CD14-positive monocyte (primary cell): Measurements from ENCODE around the gene MAB21L4. TPM values are rescaled to one million over a fixed set of nuclear protein-coding genes. Genes with fewer than 3 reads are reported as not detected.

Source experiments
- DNase-seq, 3 donors: peaks; one replicate each; pipeline ENCODE4 v3.0.0-alpha.2; 2011 to 2022
- H2AFZ ChIP-seq: 2 replicates; pipeline ENCODE4 v1.6.0; 2012; ENCODE audit warnings: mild to moderate bottlenecking, low read depth, low read length, inconsistent platforms; ENCODE audit not compliant: insufficient read depth, poor library complexity, severe bottlenecking
- H3K27ac ChIP-seq, 2 donors: 1 replicate in 1 of 2; 2 replicates in 1 of 2; pipeline ENCODE4 v1.5.1; 2012 to 2013; ENCODE audit warnings: low read length in 2 of 2, control low read depth in 1 of 2, inconsistent platforms in 1 of 2, low read depth in 1 of 2, mild to moderate bottlenecking in 1 of 2
- H3K27me3 ChIP-seq, 2 donors: one replicate each; pipeline versions ENCODE4 v1.6.0 to v1.6.1; 2011 to 2013; ENCODE audit warnings: low read length in 2 of 2; ENCODE audit not compliant: control insufficient read depth in 2 of 2, insufficient read depth in 2 of 2
- H3K36me3 ChIP-seq, 2 donors: replicated peaks in 1 of 2; 1 replicate in 1 of 2; 2 replicates in 1 of 2; pipeline versions ENCODE4 v1.5.1 to v1.6.1; 2012 to 2013; ENCODE audit warnings: low read length in 2 of 2, control low read depth in 1 of 2, inconsistent platforms in 1 of 2, mild to moderate bottlenecking in 1 of 2; ENCODE audit not compliant: insufficient read depth in 2 of 2, control insufficient read depth in 1 of 2
- H3K4me1 ChIP-seq, 2 donors: 1 replicate in 1 of 2; 2 replicates in 1 of 2; pipeline versions ENCODE4 v1.5.1 to v1.6.1; 2012 to 2013; ENCODE audit warnings: low read length in 2 of 2, control low read depth in 1 of 2, inconsistent platforms in 1 of 2, mild to moderate bottlenecking in 1 of 2, moderate library complexity in 1 of 2; ENCODE audit not compliant: insufficient read depth in 2 of 2, control insufficient read depth in 1 of 2
- H3K4me2 ChIP-seq: replicated peaks from 2 replicates; pipeline ENCODE3; 2012; ENCODE audit warnings: low read length, moderate library complexity, mild to moderate bottlenecking; ENCODE audit not compliant: poor library complexity, severe bottlenecking; ENCODE audit errors: extremely low read depth
- H3K4me3 ChIP-seq, 3 experiments: fragments of 200-600 bp in 1 of 3; sonication (generic) in 1 of 3; replicated peaks in 1 of 3; 1 replicate in 2 of 3; 2 replicates in 1 of 3; pipeline ENCODE4 v1.5.1; 2011 to 2013; ENCODE audit warnings: low read length in 3 of 3, mild to moderate bottlenecking in 3 of 3, control low read depth in 2 of 3, low read depth in 2 of 3, inconsistent platforms in 1 of 3, moderate library complexity in 1 of 3
- H3K79me2 ChIP-seq: 2 replicates; pipeline ENCODE4 v1.6.0; 2012; ENCODE audit warnings: mild to moderate bottlenecking, control low read depth, inconsistent platforms, low read length, moderate library complexity; ENCODE audit not compliant: insufficient read depth
- H3K9ac ChIP-seq: 2 replicates; pipeline ENCODE4 v1.6.0; 2017; ENCODE audit warnings: low read length, mild to moderate bottlenecking; ENCODE audit not compliant: insufficient read depth, poor library complexity, severe bottlenecking
- H3K9me3 ChIP-seq, 2 donors: replicated peaks in 1 of 2; 1 replicate in 1 of 2; 2 replicates in 1 of 2; pipeline versions ENCODE4 v1.5.1 to v1.6.1; 2012 to 2013; ENCODE audit warnings: low read length in 2 of 2, control low read depth in 1 of 2; ENCODE audit not compliant: control insufficient read depth in 1 of 2, insufficient read depth in 1 of 2
- H4K20me1 ChIP-seq: 2 replicates; pipeline ENCODE4 v1.6.0; 2012; ENCODE audit warnings: mild to moderate bottlenecking, low read length, control low read depth, moderate library complexity; ENCODE audit not compliant: insufficient read depth
- H3K27ac Mint-ChIP-seq, 7 donors: one replicate each; pipeline ENCODE4 v1.8.0; 2020; ENCODE audit warnings: mild to moderate bottlenecking in 7 of 7, mixed read lengths in 7 of 7, moderate library complexity in 6 of 7, inconsistent platforms in 2 of 7
- H3K27me3 Mint-ChIP-seq, 3 donors: one replicate each; pipeline ENCODE4 v1.8.0; 2021 to 2022; ENCODE audit warnings: low read depth in 3 of 3, mild to moderate bottlenecking in 3 of 3, mixed read lengths in 3 of 3, moderate library complexity in 3 of 3, inconsistent platforms in 1 of 3
- H3K36me3 Mint-ChIP-seq, 2 donors: one replicate each; pipeline ENCODE4 v1.8.0; 2020; ENCODE audit warnings: mixed read lengths in 2 of 2, inconsistent platforms in 1 of 2, mild to moderate bottlenecking in 1 of 2
- H3K4me1 Mint-ChIP-seq: one replicate; pipeline ENCODE4 v1.8.0; 2020; ENCODE audit warnings: mild to moderate bottlenecking, mixed read lengths
- H3K4me3 Mint-ChIP-seq, 2 donors: one replicate each; pipeline ENCODE4 v1.8.0; 2020; ENCODE audit warnings: mild to moderate bottlenecking in 2 of 2, mixed read lengths in 2 of 2, moderate library complexity in 1 of 2
- H3K9me3 Mint-ChIP-seq, 7 donors: one replicate each; pipeline ENCODE4 v1.8.0; 2020 to 2022; ENCODE audit warnings: mixed read lengths in 7 of 7, mild to moderate bottlenecking in 6 of 7, moderate library complexity in 6 of 7, inconsistent platforms in 2 of 7
- WGBS: methylation state at CpG from one replicate; pipeline ENCODE4 v1.1.5; 2013; ENCODE audit warnings: missing lambda C conversion rate; ENCODE audit not compliant: insufficient coverage; 5-methylcytosine and 5-hydroxymethylcytosine counted together
- intact Hi-C, 2 donors: fragments of 100-400 bp; cut with micrococcal nuclease; formaldehyde crosslinking; loops; one replicate each; pipeline versions ENCODE4 v1.15.0 to v1.15.1; 2023
- polyA plus RNA-seq, 3 donors: library from polyadenylated mRNA; depleted of rRNA in 1 of 3; unstranded in 2 of 3; stranded (reverse) in 1 of 3; fragments of 300-500 nt in 2 of 3; fragments of >200 nt in 1 of 3; fragmentation: Illumina TruSeq in 2 of 3; gene quantifications; 1 replicate in 2 of 3; 2 replicates in 1 of 3; pipeline ENCODE4 v1.2.3, GENCODE V29; 2012 to 2021
- TF ChIP-seq, protein P1 (sequence below): fragments of 200-600 bp; IDR thresholded peaks from one replicate; pipeline ENCODE4 v1.8.0; 2022; ENCODE audit warnings: antibody characterized with exemption, mild to moderate bottlenecking

Gene MAB21L4
- polyA plus RNA-seq, 3 donors: not detected

GRCh38 chr2:240935103-240935876, 39.3 kb upstream of the MAB21L4 start:
- H3K27me3 Mint-ChIP-seq: peaks cover 3 to 9% (median 5%) of the 10 kb centered on the region in 3 donors
- 97% methylated on average over 25 of the region's 25 CpGs for WGBS

DNA sequence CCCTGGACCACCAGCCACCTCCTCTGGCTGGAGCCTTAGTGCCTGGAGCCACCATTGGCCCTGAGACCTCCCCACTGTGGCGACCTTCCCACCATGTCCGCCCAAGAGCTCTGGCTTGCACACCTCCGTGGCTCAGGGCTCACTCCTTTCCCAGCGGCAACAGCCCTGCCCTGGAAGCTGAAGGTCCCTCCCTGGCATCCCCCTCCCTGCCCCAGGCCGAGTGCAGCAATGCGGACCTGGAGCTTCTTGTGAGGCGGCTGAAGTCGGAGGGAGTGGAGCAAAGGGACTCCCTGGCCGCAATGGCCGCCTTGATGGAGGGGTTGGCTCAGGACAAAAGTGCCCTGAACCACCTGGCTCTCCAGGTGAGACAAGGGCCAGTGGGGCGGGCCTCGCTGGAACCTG, 38.7 kb upstream of the MAB21L4 start:
- TF ChIP-seq, protein P1, sequence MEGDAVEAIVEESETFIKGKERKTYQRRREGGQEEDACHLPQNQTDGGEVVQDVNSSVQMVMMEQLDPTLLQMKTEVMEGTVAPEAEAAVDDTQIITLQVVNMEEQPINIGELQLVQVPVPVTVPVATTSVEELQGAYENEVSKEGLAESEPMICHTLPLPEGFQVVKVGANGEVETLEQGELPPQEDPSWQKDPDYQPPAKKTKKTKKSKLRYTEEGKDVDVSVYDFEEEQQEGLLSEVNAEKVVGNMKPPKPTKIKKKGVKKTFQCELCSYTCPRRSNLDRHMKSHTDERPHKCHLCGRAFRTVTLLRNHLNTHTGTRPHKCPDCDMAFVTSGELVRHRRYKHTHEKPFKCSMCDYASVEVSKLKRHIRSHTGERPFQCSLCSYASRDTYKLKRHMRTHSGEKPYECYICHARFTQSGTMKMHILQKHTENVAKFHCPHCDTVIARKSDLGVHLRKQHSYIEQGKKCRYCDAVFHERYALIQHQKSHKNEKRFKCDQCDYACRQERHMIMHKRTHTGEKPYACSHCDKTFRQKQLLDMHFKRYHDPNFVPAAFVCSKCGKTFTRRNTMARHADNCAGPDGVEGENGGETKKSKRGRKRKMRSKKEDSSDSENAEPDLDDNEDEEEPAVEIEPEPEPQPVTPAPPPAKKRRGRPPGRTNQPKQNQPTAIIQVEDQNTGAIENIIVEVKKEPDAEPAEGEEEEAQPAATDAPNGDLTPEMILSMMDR: no peak
- Mint-ChIP-seq H3K4me1 (no peaks in the 10 kb centered on the region), H3K9me3 (peaks cover 0 to 11% (median 4%) of the 10 kb centered on the region in 7 donors), H3K36me3 (no peaks in the 10 kb centered on the region), H3K27ac (no peak overlapping the region), H3K4me3 (no peak overlapping the region), H3K27me3 (peaks cover 3 to 6% (median 5%) of the 10 kb centered on the region in 3 donors)
- Histone ChIP-seq H3K27me3 (no peaks in the 10 kb centered on the region), H3K9me3 (no peaks in the 10 kb centered on the region), H3K27ac (no peak overlapping the region), H2AFZ (no peak overlapping the region), H3K4me2 (no peak overlapping the region), H3K79me2 (no peaks in the 10 kb centered on the region), H3K9ac (no peak overlapping the region), H3K36me3 (no peaks in the 10 kb centered on the region), H3K4me1 (no peaks in the 10 kb centered on the region), H3K4me3 (no peak overlapping the region), H4K20me1 (no peaks in the 10 kb centered on the region)
- no peak for DNase-seq
- WGBS: 96% methylated on average over 8 of the region's 12 CpGs
- intact Hi-C loops: no loop called here

More at GRCh38 chr2:240935103-240935876, 39.3 kb upstream of the MAB21L4 start:
- H3K9me3 Mint-ChIP-seq: peaks cover 0 to 11% (median 4%) of the 10 kb centered on the region in 7 donors
- no peak for DNase-seq
- H3K4me2 ChIP-seq: no peak overlapping the region
- H3K4me1 ChIP-seq: no peaks in the 10 kb centered on the region
- H3K9me3 ChIP-seq: no peaks in the 10 kb centered on the region
- H2AFZ ChIP-seq: no peak overlapping the region
- H3K36me3 Mint-ChIP-seq: no peaks in the 10 kb centered on the region
- H3K4me3 Mint-ChIP-seq: no peak overlapping the region
- no peaks in the 10 kb centered on the region for H4K20me1 ChIP-seq
- no peaks in the 10 kb centered on the region for H3K36me3 ChIP-seq
- H3K27me3 ChIP-seq: no peaks in the 10 kb centered on the region
- intact Hi-C loops: no loop called here
- no peak overlapping the region for H3K9ac ChIP-seq
- H3K4me3 ChIP-seq: no peak overlapping the region
- no peak overlapping the region for H3K27ac ChIP-seq
- TF ChIP-seq, protein P1: no peak
- no peaks in the 10 kb centered on the region for H3K79me2 ChIP-seq
- H3K27ac Mint-ChIP-seq: no peak overlapping the region
- no peaks in the 10 kb centered on the region for H3K4me1 Mint-ChIP-seq
